ENCODE data around the gene IL2.

- TF ChIP-seq CTCF (IDR thresholded peaks at IDR 0.05 in 2 of 3, conservative IDR thresholded peaks at IDR 0.05 in 1 of 3; ENCODE audit: borderline replicate concordance in 1 of 3, insufficient read depth in 1 of 3, low read depth in 2 of 3, low read length in 2 of 3) = no peak
- TF ChIP-seq, protein P1, sequence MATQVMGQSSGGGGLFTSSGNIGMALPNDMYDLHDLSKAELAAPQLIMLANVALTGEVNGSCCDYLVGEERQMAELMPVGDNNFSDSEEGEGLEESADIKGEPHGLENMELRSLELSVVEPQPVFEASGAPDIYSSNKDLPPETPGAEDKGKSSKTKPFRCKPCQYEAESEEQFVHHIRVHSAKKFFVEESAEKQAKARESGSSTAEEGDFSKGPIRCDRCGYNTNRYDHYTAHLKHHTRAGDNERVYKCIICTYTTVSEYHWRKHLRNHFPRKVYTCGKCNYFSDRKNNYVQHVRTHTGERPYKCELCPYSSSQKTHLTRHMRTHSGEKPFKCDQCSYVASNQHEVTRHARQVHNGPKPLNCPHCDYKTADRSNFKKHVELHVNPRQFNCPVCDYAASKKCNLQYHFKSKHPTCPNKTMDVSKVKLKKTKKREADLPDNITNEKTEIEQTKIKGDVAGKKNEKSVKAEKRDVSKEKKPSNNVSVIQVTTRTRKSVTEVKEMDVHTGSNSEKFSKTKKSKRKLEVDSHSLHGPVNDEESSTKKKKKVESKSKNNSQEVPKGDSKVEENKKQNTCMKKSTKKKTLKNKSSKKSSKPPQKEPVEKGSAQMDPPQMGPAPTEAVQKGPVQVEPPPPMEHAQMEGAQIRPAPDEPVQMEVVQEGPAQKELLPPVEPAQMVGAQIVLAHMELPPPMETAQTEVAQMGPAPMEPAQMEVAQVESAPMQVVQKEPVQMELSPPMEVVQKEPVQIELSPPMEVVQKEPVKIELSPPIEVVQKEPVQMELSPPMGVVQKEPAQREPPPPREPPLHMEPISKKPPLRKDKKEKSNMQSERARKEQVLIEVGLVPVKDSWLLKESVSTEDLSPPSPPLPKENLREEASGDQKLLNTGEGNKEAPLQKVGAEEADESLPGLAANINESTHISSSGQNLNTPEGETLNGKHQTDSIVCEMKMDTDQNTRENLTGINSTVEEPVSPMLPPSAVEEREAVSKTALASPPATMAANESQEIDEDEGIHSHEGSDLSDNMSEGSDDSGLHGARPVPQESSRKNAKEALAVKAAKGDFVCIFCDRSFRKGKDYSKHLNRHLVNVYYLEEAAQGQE (IDR thresholded peaks at IDR 0.05; ENCODE audit: low read depth) = no peak
- TF ChIP-seq POLR2A (IDR thresholded peaks at IDR 0.05; ENCODE audit: borderline replicate concordance, extremely low read depth, insufficient read depth, insufficient read length) = no peak
- TF ChIP-seq ZBTB33 (IDR thresholded peaks at IDR 0.05; ENCODE audit: extremely low read depth, insufficient replicate concordance, low read length) = no peak
- no peak for TF ChIP-seq ATF3 (IDR thresholded peaks at IDR 0.05)
- TF ChIP-seq EGR1 (IDR thresholded peaks at IDR 0.05; ENCODE audit: low read depth) = no peak
- TF ChIP-seq SIN3A (IDR thresholded peaks at IDR 0.05; ENCODE audit: low read depth) = no peak
- TF ChIP-seq, protein P2, sequence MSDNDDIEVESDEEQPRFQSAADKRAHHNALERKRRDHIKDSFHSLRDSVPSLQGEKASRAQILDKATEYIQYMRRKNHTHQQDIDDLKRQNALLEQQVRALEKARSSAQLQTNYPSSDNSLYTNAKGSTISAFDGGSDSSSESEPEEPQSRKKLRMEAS (IDR thresholded peaks at IDR 0.05) = no peak
- TF ChIP-seq POLR2AphosphoS5 (IDR thresholded peaks at IDR 0.05; ENCODE audit: low read depth, low read length) = no peak
- TF ChIP-seq EZH2 (IDR thresholded peaks at IDR 0.05) = no peak
- TF ChIP-seq CEBPB (IDR thresholded peaks at IDR 0.05; ENCODE audit: low read depth) = no peak
- TF ChIP-seq YY1 (IDR thresholded peaks at IDR 0.05; ENCODE audit: extremely low read depth, insufficient replicate concordance, low read depth, low read length) = no peak
- no peak for TF ChIP-seq RAD21 (IDR thresholded peaks at IDR 0.05; ENCODE audit: low read depth)
- no peak for TF ChIP-seq TCF7L2 (IDR thresholded peaks at IDR 0.05; ENCODE audit: borderline replicate concordance, extremely low read depth, insufficient read depth, insufficient read length)
Measured at GRCh38 chr4:122434285-122434684, 22.2 kb downstream of the IL2 start.
